Amniotic epithelial cell (primary cell): ENCODE measurements around the gene ANKS3.
"Not testable (repeated sequence)": the region's sequence is repeated elsewhere in the genome, so short reads cannot be mapped to it uniquely, and the experiment has no call there.

ENCODE experiments used
- DNase-seq: peaks from one replicate; pipeline ENCODE4 v3.0.0-alpha.2; 2010; ENCODE audit warnings: low read depth

Gene ANKS3

DNA sequence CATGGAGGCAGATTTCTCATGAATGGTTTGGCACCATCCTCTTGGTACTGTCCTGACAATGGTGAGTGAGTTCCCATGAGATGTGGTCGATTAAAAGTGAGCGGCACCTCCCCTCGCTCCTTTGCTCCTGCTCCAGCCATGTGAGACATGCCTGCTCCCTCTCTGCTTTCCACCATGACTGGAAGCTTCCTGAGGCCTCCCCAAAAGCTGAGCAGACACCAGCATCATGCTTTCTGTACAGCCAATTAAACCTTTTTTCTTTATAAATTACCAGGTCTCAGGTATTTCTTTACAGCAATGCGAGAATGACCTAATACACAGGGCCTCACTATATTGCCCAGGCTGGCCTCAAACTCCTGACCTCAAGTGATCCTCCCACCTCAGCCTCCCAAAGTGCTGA, 20.8 kb upstream of the ANKS3 start:
- DNase-seq = no peak

DNA sequence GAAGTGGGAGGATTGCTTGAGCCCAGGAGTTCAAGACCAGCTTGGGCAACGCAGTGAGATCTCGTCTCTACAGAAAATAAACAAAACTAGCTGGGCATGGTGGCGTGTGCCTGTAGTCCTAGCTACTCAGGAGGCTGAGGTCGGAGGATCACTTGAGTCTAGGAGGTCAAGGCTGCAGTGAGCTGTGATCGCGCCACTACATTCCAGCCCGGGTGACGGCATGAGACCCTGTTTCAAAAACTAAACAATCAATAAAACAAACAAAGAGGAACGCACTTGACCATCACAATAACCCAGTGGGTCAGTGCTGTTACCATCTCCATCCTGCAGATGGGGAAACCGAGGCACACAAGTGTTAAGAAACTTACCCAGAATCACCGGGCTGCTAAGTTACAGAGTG, 19.2 kb upstream of the ANKS3 start:
- DNase-seq = no peak

GRCh38 chr16:4752351-4753100, 18.5 kb upstream of the ANKS3 start:
- DNase-seq = no peak

DNA sequence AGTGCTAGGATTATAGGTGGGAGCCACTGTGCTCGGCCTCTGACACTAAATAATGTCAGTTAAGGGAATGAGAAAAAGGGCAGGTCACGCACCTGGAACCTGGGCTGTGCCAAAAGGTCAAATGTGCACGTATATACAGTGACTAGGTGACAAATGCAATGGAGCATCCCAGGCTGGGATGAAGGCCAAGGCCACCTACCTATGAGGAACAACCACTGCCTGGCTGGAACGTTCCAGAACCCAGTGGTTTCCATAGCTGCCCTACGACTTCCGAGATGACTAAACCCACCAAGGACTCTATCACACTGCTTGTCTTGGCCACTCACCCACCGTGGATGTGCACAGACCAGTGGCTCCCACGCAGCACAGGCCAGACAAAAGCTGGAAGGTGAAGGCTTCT, 16.8 kb upstream of the ANKS3 start:
- no peak for DNase-seq

DNA sequence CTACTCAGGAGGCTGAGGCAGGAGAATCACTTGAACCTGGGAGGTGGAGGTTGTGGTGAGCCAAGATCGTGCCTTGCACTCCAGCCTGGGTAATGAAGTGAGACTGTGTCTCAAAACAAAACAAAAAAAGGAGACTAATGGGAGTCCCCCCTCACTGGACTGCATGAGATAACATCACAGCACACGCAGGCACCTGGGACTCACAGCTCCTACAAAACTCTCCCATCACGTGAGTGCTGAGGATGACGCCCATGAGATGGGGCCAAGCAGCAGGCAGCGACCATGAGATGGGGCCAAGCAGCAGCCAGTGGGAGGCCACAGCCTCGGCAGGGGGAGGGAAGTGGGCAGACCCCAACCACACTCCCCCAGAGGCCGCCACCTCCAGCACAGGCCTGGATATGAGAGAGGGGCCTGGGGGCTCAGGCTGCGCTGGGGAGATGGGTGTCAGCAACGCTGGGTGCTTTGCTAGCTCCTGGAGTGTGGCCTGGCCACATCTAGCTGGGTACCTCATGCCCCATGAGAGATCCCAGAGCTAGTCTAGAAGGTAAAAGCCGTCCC, 15.7 kb upstream of the ANKS3 start:
- DNase-seq = no peak

- DNase-seq = no peak
These were observed 14.8 kb upstream of the ANKS3 start for GRCh38 chr16:4748682-4749411.

DNA sequence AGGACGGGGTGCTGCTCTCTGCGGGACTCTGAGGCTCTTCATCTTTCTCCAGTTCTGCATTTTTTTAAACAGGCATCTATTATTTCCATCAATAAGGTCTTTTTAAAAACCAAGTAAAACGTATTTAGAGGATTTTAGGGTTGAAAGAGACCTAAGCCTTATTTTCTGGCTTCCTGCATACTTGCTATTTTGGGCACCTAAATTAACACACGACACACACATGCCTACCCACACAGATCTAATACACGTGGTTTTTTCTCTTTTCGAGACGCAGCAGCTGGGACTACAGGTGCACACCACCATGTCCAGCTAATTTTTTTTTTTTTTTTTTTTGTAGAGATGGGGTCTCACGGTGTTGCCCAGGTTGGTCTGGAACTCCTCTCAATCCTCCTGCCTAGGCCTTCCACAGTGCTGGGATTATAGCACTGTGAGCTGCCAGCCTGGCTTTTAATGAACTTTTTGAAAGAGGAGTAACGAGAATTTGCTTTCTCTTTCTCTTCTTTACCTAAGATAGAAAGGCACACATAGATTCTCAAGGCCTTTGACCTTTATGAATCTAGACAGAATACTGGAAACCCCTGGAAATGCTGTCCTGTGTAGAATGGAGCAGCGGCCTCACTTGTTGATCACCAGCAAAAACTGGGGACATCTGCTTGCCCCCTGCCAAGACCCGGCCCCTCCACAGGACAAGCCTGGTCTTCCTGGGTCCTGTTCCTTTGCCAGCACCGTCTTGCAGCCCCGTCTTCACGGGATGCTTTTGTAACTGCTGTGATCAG, 14.0 kb upstream of the ANKS3 start:
- DNase-seq = no peak

DNA sequence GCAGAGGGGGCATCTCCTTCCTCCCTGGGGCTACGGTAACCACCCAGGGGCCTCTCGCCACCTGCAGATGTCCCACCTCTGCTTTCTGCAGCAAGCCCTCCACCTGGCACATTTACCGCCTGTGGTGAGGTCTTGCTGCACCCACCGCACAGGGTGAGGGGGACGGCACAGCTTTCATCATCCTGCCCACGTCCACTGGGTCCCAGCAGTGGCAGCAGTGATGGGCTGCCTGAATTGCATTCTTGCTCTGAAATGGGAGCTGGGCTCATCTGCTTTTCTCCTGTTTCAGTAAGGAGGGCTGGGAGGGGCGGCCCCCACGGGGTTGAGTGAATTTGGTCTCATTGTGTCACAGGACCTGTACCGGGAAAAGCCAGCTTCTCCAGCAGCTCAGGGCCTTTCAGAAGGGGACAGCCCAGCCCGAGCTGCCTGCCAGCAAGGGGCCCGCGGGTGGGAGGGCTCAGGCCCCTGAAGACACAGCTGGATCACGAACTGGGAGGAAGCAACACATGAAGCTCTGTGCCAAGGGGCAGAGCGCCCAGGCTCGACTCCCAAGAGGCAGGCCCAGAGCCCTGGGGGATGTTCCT, 13.0 kb upstream of the ANKS3 start:
- no peak for DNase-seq

GRCh38 chr16:4746215-4746614, 12.1 kb upstream of the ANKS3 start:
- DNase-seq = no peak

DNA sequence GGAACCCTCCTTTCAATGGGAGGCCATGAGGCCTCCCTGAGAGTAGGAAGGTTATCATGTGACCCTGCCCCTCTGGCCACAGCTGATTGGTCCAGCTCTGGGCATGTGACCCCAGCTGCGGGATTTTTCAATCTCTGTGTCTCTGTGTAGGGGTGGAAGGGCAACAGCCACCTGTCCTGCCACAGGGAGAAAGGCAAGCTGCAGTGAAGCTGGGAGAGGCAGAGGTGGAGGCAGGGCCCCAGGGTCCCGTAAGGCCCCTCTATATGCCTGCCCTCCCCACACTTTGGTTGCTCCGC, 11.2 kb upstream of the ANKS3 start:
- no peak for DNase-seq

- no peak for DNase-seq
These were observed 10.6 kb upstream of the ANKS3 start for GRCh38 chr16:4744555-4745273.

DNA sequence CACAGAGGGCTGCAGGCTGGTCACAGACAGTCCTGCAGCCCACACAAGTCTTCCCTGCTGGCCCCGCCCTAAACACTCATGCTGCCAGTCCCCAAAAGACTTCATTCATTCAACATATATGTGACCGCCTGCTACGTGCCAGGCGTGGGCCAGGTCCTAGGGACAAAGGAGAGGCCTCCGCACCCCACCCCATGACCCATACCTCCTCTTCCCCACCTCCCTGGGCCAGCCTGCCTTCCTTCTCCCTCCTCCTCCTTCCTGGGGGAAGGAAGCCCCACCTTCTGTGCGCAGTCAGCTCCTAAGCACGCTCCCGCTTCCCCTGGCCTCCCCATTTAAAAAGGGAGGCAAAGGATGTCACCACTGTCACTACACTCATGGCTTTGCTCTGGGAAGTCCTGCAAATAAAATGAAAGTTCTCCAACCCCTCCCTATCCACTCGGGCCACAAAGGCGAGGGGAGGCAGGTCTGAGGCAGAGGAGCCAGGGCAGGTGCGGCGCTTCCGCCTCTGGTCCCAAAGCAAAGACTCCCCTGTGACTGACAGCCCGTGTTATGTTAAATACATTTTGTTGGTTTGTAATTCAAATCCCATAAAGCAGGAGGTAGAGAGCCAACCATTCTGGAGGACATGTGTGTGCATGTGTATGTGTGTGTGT, 9.3 kb upstream of the ANKS3 start:
- DNase-seq = no peak

DNA sequence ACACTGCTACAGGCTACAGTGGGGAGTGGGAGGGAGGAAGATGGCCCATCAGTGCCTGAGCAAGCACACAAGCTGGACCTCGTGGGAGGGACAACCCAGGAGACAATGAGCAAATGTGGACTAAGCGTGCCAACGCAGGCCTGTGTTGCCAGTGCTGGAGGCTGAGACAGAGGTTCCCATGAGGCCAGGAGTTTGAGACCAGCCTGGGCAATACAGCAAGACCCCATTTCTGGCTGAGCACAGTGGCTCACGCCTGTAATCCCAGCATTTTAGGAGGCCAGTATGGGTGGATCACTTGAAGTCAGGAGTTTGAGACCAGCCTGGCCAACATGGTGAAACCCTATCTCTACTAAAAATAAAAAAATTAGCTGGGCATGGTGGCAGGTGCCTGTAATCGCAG, 4.3 kb upstream of the ANKS3 start:
- DNase-seq = not testable (repeated sequence)

DNA sequence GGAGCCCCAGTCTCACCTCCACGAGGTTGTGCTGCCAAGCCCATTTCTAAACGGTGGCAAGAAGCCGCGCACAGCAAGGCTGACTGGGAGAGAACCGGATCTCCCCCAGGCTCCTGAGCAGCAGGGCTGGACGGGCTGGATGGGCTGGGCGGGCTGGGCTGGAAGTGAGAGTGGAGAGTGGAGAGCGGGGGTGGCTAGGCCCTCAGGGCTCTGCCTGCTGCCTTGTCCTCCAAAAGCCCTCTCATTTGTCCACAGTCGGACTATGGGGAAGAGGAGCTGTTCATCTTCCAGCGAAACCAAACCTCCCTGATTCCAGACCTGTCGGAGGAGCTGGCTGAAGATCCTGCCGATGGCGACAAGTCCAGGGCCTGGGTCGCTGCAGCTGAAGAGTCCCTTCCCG, 3.5 kb upstream of the ANKS3 start:
- DNase-seq = no peak

DNA sequence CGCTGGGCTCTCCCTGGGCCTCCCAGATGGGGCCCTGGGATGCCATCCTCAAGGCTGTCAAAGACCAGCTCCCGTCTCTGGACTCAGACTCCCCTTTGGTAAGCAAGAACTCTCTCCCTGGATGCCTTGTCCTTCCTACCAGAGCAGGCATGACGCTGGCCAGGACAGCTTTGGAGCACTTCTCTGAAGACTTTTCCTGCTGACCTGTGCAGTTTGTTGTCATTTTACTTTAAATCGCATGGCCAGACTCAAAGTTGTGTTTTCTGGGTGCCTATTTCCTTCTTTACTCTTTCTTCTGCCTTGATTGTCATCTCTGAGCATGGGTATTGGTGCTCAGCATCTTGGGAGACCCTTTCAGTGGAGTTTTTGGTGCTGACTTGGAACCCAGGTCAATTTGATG, 2.5 kb upstream of the ANKS3 start:
- DNase-seq = no peak

DNA sequence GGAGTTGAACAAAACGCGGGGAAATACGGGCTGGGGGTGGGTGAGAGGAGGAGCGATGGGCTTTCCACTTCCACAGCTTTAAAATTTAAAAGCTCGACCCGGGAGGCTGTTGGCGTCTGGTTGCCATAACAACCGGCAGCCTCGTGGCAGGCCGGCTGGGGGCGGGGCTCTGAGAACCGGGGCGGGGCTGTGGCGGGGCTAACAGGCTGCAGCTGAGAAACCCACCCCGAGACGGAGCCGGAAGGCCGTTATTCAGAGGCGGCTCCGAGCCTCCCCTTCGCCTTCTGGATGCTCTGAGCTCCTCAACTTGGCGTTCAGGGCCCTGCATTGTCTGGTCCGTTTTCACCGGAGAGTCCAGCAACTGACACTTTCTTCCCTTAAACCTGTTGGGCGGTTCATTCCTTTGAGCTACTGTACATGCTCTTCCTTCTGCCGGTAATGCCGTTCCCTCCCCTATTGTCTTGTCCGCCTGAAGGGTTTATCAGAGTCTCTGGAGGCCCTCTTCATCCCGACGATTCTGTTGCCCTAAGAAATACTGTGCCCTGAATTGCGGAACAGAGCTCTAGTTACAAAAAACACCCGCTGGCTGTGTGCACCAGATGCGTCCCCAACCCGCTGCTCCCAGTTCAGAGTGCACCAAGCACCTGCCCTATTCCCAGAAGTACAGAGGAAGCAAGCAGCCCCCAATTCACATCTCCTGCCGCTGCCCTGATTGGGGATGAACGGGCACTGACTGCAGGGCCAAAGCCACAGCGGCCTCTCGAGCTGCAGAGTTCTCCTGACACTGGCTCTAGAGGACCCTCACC, 862 bp upstream of the ANKS3 start:
- peak; percentile 62 for DNase-seq

- no peak for DNase-seq
These were observed 366 bp downstream of the ANKS3 start for GRCh38 chr16:4733747-4734062.

DNA sequence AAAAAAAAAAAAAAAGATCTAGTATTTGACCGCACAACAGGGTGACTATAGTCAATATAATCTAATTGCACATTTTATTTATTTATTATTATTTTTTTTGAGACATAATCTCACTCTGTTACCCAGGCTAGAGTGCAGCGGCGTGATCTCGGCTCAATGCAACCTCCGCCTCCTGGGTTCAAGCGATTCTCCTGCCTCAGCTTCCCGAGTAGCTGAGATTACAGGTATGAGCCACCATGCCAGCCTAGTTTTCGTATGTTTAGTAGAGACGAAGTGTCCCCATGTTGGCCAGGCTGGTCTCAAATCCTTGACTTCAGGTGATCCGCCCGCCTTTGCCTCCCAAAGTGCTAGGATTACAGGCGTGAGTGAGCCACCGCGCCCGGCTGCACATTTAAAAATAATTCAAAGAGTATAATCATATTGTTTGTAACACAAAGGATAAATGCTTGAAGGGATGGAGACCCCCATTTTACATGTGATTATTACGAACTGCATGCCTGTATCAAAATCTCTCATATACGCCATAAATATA, 794 bp downstream of the ANKS3 start:
- no peak for DNase-seq

DNA sequence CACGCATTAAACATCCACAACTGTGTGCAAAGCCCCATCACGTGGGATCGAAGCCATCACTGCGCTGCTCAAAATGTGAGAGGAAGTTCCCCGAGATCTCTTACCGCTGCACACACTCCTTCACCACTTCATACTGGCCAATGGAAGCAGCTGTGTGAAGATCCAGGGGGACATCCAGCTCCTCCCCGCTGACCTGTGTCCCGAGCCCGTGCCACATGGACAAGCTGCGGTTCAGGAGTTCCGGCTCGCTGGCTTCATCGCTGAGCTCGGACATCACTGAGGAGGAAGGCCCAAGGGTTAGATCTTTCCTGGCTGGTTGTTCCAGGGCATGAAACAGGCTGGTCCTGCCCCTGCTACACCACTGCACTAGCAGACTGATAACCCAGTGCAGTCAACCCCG, 4.2 kb downstream of the ANKS3 start:
- DNase-seq = no peak

GRCh38 chr16:4728676-4729075, 5.4 kb downstream of the ANKS3 start:
- DNase-seq = no peak
